NCI-H748 treated with DMSO at 0.1 percent for 48 hours (cell line): ENCODE results near the gene DCTPP1.
A peak's percentile ranks its signal among the peaks of the same experiment; 100 is the strongest.

Experiments
- DNase-seq: peaks from one replicate; lab custom pipeline; 2025; lab: John Stamatoyannopoulos, UW

DCTPP1 gene

DNA sequence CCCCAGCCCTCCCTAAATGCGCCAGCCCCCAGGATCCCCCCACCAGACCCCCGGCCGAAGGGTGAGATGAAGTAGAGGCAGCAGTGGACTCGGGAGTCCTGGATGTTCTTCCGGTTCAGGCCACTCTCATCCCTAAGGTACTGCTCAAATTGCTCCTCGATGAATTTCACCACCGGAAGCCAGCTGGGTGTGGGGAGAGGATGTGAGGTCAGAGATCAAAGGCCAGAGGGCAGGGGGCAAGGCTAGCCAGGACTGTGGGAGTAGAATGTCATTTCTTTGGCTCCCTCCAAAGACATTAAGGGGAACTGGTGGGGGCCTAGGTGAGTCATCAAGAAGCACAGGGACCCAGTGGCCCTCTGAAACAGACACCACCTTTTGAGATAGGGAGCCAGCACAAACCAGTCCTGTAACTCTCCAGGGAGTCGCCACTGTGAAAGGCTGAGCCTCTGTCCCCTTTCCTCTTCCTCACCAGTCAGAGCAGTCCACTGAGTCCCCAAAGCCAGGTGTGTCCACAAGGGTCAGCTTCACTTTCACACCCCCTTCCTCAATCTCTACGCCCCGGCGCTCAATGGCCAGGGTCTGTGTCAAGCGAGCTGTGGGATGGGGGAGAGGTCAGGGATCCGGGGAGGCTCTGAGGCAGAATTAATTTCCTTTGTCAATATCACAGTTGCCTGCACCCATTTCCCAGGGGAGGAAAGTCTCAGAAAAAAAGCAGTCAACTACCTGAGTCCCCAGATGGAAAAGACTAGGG, 48.4 kb downstream of the DCTPP1 start:
- no peak for DNase-seq

DNA sequence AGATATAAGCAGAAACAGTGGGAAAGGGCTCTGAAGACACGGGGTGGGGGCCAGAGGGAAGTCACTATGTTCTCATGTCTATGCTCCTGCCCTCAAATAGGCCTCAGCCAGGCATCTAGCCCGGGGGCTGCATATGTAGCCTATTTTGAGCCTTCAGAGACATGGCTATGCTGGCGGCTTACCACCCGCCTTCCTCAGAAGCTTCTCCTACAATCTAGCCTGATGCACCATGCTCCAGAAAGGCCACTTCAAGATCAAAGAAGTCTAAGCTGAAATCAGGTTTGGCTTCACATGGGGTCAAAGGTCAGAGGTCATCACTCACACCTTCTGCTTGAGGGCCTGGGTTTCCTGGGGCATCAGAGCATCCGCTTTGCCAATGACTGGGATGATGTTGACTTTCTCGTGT, 49.0 kb downstream of the DCTPP1 start:
- no peak for DNase-seq

DNA sequence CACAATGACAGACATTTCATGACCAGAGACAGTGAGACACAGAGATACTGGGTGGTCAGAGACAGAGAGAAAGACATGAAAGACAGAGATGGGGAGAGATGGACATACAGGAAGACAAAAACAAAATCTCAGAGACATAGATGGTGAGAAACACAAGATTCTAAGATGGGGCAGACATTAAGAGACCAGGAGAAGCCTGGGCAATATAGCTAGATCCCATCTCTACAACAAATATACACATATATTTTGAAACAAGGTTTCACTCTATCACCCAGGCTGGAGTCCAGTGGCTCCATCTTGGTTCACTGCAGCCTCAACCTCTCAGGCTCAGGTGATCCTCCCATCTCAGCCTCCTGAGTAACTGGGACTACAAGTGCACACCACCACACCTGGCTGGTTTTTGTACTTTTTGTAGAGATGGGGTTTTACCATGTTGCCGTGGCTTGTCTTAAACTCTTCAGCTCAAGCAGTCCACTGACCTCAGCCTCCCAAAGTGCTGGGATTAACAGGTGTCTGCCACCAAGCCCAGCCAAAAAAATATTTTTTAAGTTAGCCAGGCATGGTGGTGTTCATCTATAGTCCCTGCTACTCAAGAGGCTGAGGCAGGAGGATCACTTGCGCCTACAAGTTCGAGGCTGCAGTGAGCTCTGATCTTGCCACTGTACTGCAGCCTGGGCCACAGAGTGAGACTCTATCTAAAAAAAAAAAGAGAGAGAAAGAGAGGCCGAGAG, 49.6 kb downstream of the DCTPP1 start:
- no peak for DNase-seq

DNA sequence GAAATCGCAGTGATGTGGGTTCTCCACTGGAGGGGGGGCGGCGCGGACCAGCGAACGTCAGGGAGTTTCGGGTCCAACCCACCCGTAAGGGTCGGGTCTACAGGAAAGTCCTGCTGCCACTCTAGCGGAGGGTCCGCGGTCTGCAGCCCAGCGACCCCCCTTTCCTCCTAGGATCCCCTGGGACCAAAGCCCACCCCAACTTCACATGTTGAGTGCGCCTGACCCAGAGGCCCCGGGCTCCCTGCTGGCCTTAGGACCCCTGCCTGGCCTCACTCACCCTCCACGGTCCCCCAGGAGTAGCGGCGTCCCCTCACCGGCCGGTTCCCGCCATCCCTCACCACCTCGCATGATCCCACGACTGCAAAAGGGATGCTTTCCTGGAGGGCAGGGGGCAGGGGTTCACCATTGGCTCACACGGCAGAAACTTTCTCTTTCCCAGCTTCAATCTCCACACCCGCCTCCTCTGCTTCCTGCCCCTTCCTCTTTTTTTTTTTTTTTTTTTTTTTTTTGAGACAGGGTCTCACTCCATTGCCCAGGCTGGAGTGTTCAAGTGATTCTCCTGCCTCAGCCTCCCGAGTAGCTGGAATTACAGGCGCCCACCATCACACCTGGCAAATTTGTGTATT, 50.6 kb downstream of the DCTPP1 start:
- DNase-seq: no peak

DNA sequence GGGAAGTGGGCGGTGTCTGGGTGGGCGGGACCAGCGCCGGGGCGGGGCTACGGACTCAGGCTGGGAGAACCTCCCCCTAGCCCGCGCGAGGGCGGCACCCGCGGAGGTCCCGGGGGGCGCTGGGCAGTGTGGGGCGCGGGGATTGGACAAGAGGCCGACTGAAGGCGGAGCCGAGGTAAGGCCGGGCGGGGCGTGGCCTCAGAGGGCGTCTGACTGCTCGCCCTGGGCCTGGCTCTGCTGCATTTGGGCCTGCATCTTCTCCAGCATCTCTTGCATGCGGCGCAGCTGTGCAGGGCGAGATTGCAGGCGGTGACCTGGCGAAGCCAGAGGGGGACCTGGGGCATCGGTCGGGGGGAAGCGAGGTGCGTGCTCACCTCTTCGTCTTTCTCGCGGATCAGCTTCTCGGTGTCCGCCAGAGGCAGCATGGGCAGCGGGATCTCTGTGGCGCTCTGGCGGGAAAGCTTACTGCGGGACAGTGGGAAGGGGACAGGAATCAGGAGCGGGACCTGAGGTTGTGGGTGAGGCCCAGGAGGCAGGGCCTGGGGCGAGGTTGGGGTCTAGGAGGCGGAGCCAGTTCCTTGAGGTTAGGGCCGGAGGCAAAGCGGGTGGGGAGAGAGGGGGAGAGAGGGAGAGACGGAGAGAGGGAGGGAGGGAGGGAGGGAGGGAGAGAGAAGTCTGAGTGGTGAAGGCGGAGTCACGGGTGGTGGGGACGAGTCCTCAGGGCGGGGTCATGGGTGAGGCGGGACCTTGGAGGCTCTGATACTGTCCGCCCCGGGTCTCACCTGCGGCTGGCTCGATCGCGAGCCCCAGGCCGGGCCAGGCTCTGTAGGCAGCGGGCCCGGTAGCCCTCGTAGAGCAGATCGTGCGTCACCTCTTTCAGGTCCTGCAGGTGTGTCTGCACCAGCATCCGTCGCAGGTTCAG, 51.3 kb downstream of the DCTPP1 start:
- peak; percentile 72 for DNase-seq

DNA sequence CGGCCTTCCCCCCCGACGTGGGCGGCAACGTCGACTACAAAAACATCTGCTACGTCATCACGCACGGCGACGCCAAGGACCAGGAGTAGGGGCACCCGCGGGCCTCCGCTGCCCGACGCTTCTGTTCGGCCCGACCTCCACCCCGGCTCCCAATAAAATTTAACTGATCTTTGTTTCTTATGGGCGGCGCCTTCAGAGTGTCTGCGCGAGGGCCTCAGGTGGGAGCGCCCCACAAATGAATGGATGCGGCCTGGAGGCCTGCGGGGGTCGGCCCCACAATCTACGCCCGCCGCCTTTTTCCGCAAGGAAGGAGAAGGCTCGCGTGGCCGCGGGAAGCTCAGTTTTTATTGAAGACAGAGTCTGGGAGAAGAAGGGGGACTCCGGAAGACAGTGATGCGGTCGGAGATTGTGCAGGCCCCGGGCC, 52.0 kb downstream of the DCTPP1 start:
- DNase-seq: peak; percentile 61

DNA sequence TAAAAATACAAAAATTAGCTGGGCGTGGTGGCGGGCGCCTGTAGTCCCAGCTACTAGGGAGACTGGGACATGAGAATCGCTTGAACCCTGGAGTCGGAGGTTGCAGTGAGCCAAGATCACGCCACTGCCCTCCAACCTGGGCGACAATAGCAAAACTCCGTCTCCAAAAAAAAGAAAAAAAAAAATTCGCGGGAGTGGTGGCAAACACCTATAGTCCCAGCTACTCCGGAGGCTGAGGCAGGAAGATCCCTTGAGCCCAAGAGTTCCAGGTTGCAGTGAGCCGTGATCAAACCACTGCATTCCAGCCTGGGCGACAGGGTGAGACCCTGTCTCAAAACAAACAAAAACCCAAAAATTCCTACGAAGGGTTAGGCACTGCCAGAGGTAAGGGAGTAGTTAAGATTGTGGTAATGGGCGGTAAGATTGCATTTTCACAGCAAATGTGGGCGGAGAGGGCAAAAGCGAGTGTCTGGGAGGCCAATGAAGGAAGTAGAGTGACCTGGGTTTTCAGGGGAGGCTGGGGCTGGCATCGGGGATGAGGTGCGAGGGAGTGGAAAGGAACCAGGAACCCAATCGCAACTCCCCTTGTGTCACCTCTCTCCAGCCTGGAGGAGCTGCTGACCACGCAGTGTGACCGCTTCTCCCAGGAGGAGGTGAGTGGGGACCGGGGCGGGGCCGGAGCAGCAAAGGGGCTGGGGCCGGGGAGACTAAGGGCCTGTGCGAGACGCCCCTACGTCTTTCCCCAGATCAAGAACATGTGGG, 52.6 kb downstream of the DCTPP1 start:
- DNase-seq: no peak

DNA sequence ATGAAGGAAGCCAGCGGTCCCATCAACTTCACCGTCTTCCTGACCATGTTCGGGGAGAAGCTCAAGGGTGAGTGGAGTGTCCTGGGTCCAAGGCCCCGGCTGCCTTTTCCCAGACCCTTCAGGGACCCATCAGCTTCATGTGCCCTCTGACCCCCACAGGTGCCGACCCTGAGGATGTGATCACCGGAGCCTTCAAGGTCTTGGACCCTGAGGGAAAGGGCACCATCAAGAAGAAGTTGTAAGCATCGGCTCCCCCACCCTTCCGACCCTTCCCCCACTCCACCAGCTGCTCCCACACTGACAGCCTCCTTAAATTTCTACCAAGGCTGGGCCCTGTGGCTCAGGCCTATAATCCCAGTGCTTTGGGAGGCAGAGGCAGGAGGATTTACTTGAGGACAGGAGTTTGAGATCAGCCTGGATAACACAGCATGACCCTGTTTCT, 53.3 kb downstream of the DCTPP1 start:
- no peak for DNase-seq

DNA sequence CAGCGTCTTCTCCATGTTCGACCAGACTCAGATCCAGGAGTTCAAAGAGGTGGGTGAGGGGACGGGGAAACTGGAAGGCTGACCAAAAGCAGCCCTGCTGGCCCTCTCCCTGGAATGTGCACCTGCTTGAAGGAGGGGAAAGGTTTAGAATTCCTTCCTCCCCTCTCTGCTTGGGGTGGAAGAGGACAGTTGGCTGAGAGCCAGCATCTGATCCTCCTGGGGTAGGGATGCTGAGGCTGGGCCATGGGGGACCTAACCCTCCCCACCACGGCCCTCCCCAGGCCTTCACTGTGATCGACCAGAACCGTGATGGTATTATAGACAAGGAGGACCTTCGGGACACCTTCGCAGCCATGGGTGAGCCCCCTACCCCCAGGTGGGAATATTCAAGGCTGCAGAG, 54.0 kb downstream of the DCTPP1 start:
- no peak for DNase-seq

DNA sequence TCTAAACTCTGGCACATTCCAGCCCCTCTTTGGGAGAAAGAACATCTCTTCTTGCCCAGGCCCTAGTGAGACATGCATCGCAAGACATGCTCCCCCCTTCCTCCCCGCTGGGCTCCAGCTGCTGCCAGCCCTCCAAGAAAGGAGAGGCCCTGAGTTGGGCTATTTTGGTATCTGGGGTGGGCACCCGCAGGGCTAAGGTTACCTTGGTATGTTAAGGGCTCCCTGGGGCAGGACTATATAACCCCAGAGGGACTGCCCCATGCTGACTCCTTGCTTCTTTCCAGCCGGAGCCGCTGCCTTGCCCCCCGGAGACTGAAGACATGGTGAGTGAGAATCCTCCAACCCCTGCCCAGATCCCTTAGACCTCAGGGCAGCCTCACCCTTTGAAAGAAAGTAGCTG, 55.3 kb downstream of the DCTPP1 start, which contains the start of gene MYL11:
MYL11 (plus strand) TSS at position 265 of the 400 bp plus-strand sequence; CDS start at position 321, 56 bp downstream.
- DNase-seq: no peak
